MV-4-11 (cell line): ENCODE results near the gene ANKRD11.
A peak's percentile ranks its signal among the peaks of the same experiment; 100 is the strongest.

Experiments used
- DNase-seq: peaks from one replicate; lab custom pipeline; 2025; lab: John Stamatoyannopoulos, UW

ANKRD11 gene

DNA sequence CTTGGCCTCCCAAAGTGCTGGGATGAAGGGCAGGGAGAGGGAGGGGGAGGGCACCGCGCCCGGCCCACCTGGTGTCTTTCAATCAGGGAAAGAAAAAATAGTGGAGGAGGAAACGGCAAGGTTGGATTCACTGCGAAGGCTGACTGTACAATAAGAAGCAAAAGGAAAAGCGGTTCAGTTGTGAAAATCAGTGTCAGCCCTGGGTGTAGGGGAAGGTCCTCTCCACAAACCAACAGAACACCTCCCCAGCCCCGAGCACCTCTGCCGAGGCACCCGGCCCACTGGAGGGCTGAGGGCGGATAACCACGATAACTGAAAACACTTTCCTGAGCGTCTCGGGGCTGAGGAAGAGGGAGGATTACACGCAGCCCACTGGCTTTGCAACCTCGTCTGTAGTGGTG is 16.4 kb upstream of the ANKRD11 start:
- peak; percentile 23 for DNase-seq

DNA sequence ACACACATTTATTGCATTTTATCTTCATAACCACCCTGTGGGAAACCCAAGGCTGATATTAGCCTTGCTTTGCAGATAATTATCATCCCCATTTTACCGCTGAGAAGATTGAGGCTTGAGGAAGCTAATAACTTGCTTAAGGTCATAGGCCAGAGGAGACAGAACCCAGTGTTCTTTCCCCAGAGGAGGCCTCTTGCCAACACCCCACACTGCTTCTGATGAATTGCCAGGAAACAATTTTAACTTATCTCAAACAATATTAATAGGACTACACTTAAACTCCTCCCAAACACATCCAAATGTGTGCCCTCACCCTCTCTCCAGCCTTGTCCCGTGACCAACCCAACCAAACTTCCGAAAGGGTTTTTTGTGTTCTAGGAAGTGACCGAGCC is 15.7 kb upstream of the ANKRD11 start:
- no peak for DNase-seq

DNA sequence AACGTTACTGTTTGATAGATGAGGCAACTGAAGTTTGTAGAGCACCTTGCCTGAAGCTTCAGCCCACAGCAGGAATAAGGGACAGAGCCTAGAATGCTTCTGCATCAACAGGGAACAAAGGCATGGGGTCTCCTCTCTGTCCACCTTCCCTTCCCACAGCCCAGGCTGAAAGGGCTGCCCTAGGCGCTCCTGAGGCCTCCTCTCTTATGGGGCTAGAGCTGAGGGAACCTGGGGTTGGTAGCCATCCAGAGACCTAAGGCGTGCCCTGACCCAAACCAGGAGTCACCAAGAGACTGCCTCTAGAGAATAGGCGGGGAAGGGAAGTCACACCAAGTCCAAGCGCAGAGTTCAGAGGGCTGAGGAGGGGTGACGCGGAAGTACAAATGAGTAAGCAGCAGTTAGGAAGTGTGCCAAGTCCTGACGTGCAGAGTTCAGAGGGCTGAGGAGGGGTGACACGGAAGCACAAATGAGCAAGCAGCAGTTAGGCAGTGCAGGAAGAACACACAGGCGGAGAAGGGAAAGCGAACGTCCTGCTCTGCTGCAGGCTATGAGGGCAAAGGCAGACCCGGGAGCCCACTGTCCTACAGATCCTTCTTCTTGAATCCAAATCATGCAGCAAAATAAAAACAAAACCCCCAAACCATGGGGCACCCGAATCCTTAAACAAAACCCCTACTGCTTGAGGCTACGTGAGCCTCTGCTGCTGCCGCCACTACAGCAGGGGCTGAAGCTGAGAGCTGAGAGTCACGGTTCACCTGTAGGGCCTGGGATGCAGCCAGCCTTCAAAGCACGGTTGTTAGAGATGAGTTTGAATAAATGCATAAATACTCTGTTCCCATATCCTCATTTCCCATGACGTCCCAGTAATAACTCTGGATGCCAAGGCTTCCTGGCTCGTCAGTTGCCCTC is 15.1 kb upstream of the ANKRD11 start:
- peak; percentile 98 for DNase-seq

DNA sequence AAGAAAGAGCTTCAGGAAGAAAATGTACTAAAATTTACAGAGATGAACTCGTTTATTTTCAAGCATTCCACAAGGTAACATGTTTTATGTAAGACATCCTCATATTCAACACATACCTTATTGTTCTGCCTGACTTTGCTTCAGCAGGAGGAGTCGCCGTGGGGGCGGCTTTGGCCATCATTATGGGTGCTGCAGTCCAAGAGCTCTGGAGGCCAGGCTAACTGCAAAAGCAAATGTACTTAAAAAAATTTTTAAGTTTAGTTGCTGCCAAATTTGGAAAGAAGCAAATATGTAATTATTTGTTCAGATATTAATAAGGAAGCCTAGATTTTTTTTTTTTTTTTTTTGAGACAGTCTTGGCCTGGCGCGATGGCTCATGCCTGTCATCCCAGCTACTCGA is 13.7 kb upstream of the ANKRD11 start:
- DNase-seq = no peak

GRCh38 chr16:89502081-89502843 is 11.9 kb upstream of the ANKRD11 start:
- no peak for DNase-seq

GRCh38 chr16:89499767-89500166 is 9.4 kb upstream of the ANKRD11 start:
- no peak for DNase-seq

- no peak for DNase-seq
These were observed 8.5 kb upstream of the ANKRD11 start for GRCh38 chr16:89498839-89499238.

- DNase-seq = no peak
These were observed 4.8 kb upstream of the ANKRD11 start for GRCh38 chr16:89495121-89495520.

DNA sequence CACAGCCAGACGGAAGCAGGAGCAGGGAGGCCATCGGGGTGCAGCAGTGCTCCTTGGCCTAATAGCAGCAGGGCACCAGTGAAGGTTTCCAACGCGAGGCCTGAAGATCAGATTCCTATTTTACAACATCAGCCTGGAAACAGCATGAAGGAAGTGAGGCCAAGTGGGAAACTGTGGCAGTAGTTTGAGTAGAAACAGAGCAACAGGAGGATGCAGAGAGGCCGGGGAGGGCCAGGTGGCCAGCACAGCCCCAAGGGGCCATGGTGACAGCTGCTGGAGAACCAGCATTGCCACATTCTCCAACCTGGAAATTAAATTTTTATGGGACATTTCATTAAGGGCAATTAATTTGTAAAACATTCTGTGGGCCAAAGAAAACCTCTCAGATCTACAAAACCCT is 3.4 kb upstream of the ANKRD11 start:
- DNase-seq = no peak

GRCh38 chr16:89491974-89492687 is 1.8 kb upstream of the ANKRD11 start:
- DNase-seq = no peak

- DNase-seq = peak; percentile 89
These were observed 993 bp upstream of the ANKRD11 start for GRCh38 chr16:89491238-89491869.

GRCh38 chr16:89489898-89490438 is 393 bp downstream of the ANKRD11 start:
- DNase-seq = no peak

- peak; percentile 97 for DNase-seq
These were observed 1.1 kb downstream of the ANKRD11 start for GRCh38 chr16:89489040-89489897.

DNA sequence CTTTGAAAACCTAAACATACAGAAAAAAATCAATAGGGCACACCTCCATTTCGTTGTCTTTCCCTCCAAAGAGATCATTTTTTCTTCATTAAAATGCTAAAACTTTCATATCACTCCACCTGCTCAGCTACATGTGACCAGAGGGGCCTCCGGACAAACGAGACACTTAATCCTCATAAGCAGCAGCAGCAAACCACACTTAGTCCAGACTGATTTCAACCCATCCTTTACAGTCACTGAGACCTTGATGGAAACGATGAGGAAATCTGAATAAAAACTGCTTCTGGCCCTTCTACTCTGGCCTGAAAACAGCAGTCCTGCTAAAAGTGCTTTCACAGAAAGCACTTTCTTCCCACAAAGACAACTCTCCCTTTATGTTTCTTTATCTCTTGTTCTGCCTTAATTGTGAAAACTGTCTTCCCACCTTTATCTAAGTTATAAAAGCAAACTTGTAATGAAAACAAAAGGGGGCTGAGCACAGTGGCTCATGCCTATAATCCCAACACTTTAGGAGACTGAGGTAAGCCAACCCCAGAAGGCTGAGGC is 4.6 kb downstream of the ANKRD11 start:
- no peak for DNase-seq

DNA sequence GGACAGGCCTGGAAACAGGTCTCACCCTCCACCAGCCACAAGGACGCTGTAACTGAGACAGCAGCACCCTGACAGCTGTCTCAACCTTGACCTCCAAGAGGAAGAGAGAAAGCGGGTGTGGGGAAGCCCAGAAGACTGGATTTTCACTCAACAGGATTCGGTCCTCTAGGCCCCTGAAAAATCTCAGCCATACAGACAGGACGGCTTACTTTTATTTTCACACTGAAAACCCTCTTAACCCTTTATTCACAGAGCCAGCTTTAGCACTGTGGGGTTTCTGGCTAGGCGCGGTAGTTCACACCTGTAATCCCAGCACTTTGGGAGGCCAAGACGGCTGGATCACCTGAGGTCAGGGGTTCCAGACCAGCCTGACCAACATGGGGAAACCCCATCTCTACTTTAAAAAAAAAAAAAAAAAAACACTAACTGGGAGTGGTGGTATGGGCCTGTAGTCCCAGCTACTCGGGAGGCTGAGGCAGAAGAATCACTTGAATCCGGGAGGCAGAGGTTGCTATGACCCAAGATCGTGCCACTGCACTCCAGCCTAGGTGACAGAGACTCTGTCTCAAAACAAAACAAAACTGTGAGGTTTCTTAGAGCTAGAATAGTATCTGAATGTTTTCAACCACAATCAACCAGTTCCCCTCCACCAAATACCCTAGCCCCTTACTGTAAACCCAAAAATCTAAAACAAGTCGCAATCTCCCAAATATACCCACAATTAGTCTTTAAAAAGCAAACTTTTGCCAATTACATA is 5.3 kb downstream of the ANKRD11 start:
- DNase-seq = peak; percentile 55

DNA sequence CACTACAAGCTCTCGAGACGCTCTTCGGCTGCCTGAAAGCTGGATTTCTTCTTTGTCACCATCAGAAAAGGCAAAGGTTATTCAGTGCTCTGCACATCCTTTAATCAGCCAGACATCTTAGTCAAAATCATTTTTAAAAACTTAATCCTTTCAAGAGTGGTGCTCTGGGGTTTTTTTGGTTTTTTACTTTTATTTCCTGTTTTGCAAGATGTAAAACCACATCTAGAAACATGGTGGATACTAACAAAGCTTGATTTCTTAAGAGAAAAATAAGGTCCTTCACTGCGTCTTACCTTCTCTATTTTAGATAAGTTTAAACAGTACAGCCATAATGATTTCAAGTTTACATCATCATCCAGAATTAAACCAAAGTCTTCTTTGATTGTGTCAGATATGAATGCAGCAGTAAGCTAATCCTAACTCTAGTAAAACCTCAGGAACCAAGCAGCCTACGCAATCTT is 6.3 kb downstream of the ANKRD11 start:
- DNase-seq = peak; percentile 77

DNA sequence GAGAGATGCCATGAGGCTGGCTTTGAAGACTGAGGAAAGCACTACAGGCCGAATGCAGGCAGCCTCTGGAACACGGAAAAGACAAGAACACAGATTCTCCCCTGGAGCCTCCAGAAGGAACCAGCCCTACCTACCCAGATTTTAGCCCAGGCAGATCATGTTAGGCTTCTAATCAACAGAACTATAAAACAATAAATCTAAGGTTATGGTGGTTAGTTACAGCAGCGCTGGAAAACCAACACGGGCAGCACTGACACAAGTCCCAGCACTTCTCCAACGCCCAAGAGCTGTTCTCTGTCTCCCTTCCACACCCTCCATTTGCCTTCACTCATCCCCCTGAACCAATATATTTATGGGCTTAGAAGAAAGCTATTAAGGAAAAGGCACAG is 7.5 kb downstream of the ANKRD11 start:
- DNase-seq = no peak

DNA sequence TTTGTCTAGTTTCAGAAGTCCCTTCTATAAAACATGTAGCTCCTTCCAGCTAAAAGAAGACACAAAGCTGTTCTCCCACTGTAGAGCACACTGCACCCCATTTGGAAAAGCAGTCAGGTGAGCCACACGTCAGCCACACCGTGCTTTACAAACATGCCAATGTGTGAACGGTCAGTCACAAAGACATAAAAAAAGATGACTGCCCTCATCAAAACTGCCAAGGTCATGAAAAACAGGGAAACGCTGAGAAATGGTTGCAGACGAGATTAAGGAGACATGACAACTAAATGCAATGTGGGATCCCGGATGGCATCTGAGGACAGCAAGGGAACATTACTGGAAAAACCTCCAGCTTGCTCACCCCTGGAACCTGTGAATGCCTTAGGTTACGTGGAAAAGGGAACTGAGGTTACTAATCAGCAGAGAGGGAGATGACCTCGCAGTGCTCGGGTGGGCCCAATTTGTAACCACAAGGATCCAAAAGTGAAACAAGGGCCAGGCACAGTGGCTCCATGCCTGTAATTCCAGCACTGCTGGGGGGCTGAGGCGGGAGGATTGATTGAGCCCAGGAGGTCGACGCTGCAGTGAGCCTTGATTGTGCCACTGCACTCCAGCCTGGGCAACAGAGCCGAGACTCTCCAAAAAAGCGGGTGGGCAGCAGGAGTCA is 8.1 kb downstream of the ANKRD11 start:
- no peak for DNase-seq

DNA sequence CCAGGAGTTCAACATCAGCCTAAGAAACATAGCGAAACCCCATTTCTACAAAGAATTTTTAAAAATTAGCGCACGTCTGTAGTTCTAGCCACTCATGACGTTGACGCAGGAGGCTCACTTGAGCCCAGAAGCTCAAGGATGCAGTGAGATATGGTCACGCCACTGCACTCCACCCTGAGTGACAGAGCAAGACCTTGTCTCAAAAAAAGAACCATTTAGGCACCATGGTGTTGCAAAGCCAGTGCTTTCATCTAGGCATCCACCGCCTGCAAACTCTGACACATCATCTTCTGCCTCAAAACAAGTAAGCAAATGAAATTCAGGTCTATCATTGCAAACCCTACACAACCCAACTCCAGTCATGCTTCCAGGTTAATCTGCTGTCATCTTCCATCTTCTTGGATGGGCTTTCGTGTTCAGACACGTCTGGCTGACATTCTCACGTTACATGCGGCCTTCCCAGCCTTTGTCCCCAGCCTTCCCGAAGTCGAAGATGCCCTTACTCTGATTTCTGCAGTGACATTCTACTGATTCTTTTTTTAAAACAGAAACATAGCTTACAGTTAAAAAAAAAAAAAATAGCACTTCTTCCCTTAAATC is 8.9 kb downstream of the ANKRD11 start:
- DNase-seq = no peak
